OCI-LY7 (cell line): ENCODE data around the gene CALY. TPM values are rescaled to one million over a fixed set of nuclear protein-coding genes. Genes with fewer than 3 reads are reported as not detected.

ENCODE experiments used
- BruUV-seq: library from RNA; stranded (reverse); fragments of 400-500 nt; replicated peaks from 2 replicates; lab custom pipeline; 2021; lab: Mats Ljungman, UMichigan
- CTCF ChIA-PET: fragments of 300-600 bp; sonication (Branson Sonifier 250); formaldehyde crosslinking; loops from one replicate; lab custom pipeline; 2022; ENCODE audit warnings: antibody characterized with exemption; ENCODE audit not compliant: unreplicated experiment; lab: Charles Lee
- POLR2A ChIA-PET: fragments of 300-600 bp; sonication (Branson Sonifier 250); formaldehyde crosslinking; loops from one replicate; lab custom pipeline; 2022; ENCODE audit warnings: antibody characterized with exemption; lab: Charles Lee
- DNase-seq: peaks from one replicate; pipeline ENCODE4 v3.0.0-alpha.2; 2015; ENCODE audit warnings: low spot score
- H2AFZ ChIP-seq: fragments of 200-600 bp; sonication (generic), shearing (Covaris generic); 2 replicates; pipeline ENCODE4 v1.6.1; 2014; ENCODE audit warnings: mild to moderate bottlenecking, antibody characterized with exemption, low read length, moderate library complexity
- H3K27ac ChIP-seq: fragments of 200-600 bp; sonication (generic); 2 replicates; pipeline ENCODE4 v1.5.1; 2014; ENCODE audit warnings: mixed run types, low read depth, mild to moderate bottlenecking, moderate library complexity, low read length, inconsistent platforms; ENCODE audit not compliant: poor library complexity, severe bottlenecking
- H3K36me3 ChIP-seq: fragments of 200-600 bp; sonication (generic); 2 replicates; pipeline ENCODE4 v1.6.1; 2014; ENCODE audit warnings: mild to moderate bottlenecking, antibody characterized with exemption, low read length, moderate library complexity, mixed read lengths; ENCODE audit not compliant: insufficient read depth
- H3K4me1 ChIP-seq: fragments of 200-600 bp; sonication (generic); 2 replicates; pipeline ENCODE4 v1.5.1; 2014; ENCODE audit warnings: mild to moderate bottlenecking, low read length; ENCODE audit not compliant: insufficient read depth, poor library complexity, severe bottlenecking
- H3K4me2 ChIP-seq: fragments of 200-600 bp; sonication (generic); 2 replicates; pipeline ENCODE4 v1.6.1; 2014; ENCODE audit warnings: mild to moderate bottlenecking, low read length
- H3K4me3 ChIP-seq: fragments of 200-600 bp; sonication (generic); 2 replicates; pipeline ENCODE4 v1.5.1; 2014; ENCODE audit warnings: mild to moderate bottlenecking, low read depth, low read length; ENCODE audit not compliant: poor library complexity, severe bottlenecking
- H3K79me2 ChIP-seq: fragments of 200-600 bp; sonication (generic); 2 replicates; pipeline ENCODE4 v1.6.1; 2016; ENCODE audit warnings: low read depth, mild to moderate bottlenecking, low read length, moderate library complexity, mixed read lengths; ENCODE audit not compliant: insufficient read depth
- H3K9me2 ChIP-seq: fragments of 200-600 bp; sonication (generic); 2 replicates; pipeline ENCODE4 v1.6.1; 2016; ENCODE audit warnings: mild to moderate bottlenecking, low read length, mixed read lengths; ENCODE audit not compliant: insufficient read depth
- H3K9me3 ChIP-seq: fragments of 200-600 bp; sonication (generic); 2 replicates; pipeline ENCODE4 v1.6.1; 2014; ENCODE audit warnings: mild to moderate bottlenecking, mixed run types, low read length, mixed read lengths
- H4K20me1 ChIP-seq: fragments of 200-600 bp; sonication (generic); 2 replicates; pipeline ENCODE4 v1.6.1; 2014; ENCODE audit warnings: mild to moderate bottlenecking, antibody characterized with exemption, low read length, moderate library complexity, mixed read lengths; ENCODE audit not compliant: insufficient read depth
- CTCF ChIP-seq: fragments of 200-600 bp; sonication (generic); conservative IDR thresholded peaks from 2 replicates; pipeline ENCODE4 v1.5.1; 2014; ENCODE audit warnings: mild to moderate bottlenecking, antibody characterized with exemption, low read length, moderate library complexity, mixed read lengths
- EZH2phosphoT487 ChIP-seq: fragments of 200-600 bp; sonication (generic); IDR thresholded peaks from 2 replicates; pipeline ENCODE4 v1.6.1; 2018; ENCODE audit warnings: low read depth, borderline replicate concordance, mild to moderate bottlenecking, mixed run types, antibody characterized with exemption, low read length, moderate library complexity, mixed read lengths
- intact Hi-C: fragments of 100-400 bp; cut with micrococcal nuclease; formaldehyde crosslinking; loops from one replicate; pipeline ENCODE4 v1.10.0; 2022; ENCODE audit not compliant: unreplicated experiment
- total RNA-seq, 2 experiments: library from RNA; depleted of rRNA in 1 of 2; stranded (reverse); fragments of >200 nt in 1 of 2; shearing (Covaris generic) in 1 of 2; gene quantifications; 2 replicates each; pipeline ENCODE4 v1.2.3, GENCODE V29; 2014 to 2022

CALY gene
- total RNA-seq, 2 experiments from 2014 or later, result not detected

GRCh38 chr10:133335246-133336117 is 1.2 kb downstream of the CALY start:
- intact Hi-C loops, result no loop called here
- TF ChIP-seq CTCF, result no peak
- TF ChIP-seq EZH2phosphoT487, result no peak
- no peaks in the 10 kb centered on the region for H4K20me1 ChIP-seq
- H3K9me3 ChIP-seq, result no peaks in the 10 kb centered on the region; the same call in 1 of the 2 replicates
- no peak overlapping the region for H3K4me3 ChIP-seq
- no peaks in the 10 kb centered on the region for H3K36me3 ChIP-seq
- H3K27ac ChIP-seq, result no peak overlapping the region
- H3K4me1 ChIP-seq, result no peaks in the 10 kb centered on the region
- no TSS peak for BruUV-seq
- ChIA-PET POLR2A (no interaction called here), CTCF (no interaction called here)
- no peaks in the 10 kb centered on the region for H3K9me2 ChIP-seq
- H2AFZ ChIP-seq, result no peak overlapping the region
- no peaks in the 10 kb centered on the region for H3K79me2 ChIP-seq
- no peak overlapping the region for H3K4me2 ChIP-seq
- DNase-seq, result no peak

DNA sequence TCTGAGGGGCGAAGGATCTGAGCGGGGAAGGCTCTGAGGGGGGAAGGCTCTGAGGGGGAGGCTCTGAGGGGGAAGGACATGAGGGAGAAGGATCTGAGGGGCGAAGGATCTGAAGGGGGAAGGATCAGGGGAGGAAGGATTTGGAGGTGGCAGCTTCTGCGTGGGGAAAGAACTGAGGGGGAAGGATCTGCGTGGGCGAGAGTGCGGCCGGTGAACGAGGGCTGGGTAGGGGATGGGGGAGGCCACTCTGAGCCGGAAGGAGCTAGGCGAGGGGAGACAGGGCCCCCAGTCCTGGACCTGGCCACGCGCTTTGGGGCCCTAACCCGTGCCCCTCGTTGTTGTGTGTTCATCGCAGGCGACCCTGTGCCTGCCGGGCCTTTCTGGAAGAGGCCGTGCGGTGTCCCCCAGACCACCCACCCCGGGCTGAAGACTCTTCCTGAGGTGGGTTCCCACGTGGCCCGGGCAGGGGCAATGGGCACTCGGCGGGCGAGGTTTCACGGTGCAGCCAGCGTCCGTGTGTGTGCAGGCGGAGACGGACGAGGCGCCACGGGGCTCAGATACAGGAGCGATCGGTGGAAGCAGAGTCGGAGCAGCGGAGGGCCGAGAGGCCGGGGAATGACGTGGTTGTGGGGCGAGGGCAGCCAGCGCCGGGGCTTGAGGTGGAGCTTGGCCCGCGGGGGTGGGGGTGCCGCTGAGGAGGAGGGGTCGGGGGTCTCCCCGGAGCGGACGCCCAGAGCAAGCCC is 2.0 kb downstream of the CALY start:
- Histone ChIP-seq H3K36me3 (no peaks in the 10 kb centered on the region), H3K4me2 (no peak overlapping the region), H3K27ac (no peak overlapping the region), H3K9me3 (no peaks in the 10 kb centered on the region; the same call in 1 of the 2 replicates), H3K9me2 (no peaks in the 10 kb centered on the region), H3K4me3 (no peak overlapping the region), H3K4me1 (no peaks in the 10 kb centered on the region), H3K79me2 (no peaks in the 10 kb centered on the region), H2AFZ (no peak overlapping the region), H4K20me1 (no peaks in the 10 kb centered on the region)
- TF ChIP-seq CTCF, result no peak
- TF ChIP-seq EZH2phosphoT487, result no peak
- POLR2A ChIA-PET, result no interaction called here
- DNase-seq, result no peak
- intact Hi-C loops, result no loop called here
- no TSS peak for BruUV-seq
- CTCF ChIA-PET, result no interaction called here
